ENCODE results near the gene BICRA.

DNA sequence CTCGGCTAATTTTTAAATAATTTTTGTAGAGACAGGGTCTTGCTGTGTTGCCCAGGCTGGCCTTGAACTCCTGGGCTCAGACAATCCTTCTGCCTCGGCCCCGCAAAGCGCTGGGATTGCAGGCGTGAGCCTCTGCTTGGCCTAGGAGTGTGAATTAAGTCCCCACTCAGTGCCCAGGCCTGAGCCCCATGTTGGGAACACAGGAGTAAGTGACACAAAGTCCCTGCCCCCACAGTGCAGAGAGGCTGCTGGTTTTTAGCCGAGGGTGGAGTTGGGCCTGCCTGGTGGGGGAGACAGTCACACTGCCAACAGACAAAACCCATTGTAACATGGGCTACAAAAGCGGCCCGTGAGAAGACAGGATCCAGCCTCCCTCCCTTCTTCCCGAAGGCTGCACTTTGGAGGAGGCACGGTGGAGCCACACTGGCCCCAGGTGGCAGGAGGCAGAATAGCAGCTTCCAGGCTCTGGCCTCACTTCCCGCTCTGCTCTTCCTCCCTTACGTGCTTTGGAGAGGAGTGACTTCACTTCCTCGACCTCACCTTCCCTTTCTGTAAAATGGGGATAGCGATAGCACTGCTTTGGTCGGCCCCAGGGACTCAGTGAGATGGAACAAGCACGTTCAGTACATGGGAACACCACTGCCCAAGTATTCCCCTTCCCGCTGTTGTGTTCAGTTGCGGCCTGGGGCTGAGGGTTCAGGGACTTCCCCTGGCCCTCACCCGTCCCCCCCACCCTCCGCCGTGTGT, 89.1 kb downstream of the BICRA start:
- TF ChIP-seq, protein P1, sequence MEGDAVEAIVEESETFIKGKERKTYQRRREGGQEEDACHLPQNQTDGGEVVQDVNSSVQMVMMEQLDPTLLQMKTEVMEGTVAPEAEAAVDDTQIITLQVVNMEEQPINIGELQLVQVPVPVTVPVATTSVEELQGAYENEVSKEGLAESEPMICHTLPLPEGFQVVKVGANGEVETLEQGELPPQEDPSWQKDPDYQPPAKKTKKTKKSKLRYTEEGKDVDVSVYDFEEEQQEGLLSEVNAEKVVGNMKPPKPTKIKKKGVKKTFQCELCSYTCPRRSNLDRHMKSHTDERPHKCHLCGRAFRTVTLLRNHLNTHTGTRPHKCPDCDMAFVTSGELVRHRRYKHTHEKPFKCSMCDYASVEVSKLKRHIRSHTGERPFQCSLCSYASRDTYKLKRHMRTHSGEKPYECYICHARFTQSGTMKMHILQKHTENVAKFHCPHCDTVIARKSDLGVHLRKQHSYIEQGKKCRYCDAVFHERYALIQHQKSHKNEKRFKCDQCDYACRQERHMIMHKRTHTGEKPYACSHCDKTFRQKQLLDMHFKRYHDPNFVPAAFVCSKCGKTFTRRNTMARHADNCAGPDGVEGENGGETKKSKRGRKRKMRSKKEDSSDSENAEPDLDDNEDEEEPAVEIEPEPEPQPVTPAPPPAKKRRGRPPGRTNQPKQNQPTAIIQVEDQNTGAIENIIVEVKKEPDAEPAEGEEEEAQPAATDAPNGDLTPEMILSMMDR (IDR thresholded peaks at IDR 0.05 in 2 of 3, conservative IDR thresholded peaks at IDR 0.05 in 1 of 3; ENCODE audit: insufficient read depth in 2 of 3, low read depth in 1 of 3, low read length in 3 of 3), result peak; percentile 93 to 99 (median 98)
- TF ChIP-seq RB1 (IDR thresholded peaks at IDR 0.05; ENCODE audit: low read depth) (peak; percentile 85; the same call in 1 of the 2 replicates), SMARCE1 (IDR thresholded peaks at IDR 0.05) (no peak), FOXK2 (conservative IDR thresholded peaks at IDR 0.05 in 1 of 2, IDR thresholded peaks at IDR 0.05 in 1 of 2; ENCODE audit: low read depth in 2 of 2) (no peak), ZNF184 (CRISPR knock-in tag; IDR thresholded peaks at IDR 0.05) (no peak), ZBTB1 (CRISPR knock-in tag; IDR thresholded peaks at IDR 0.05; ENCODE audit: borderline replicate concordance, low read depth) (no peak), SRF (CRISPR knock-in tag; IDR thresholded peaks at IDR 0.05) (peak in 1 of 2 experiments; percentile 45; a peak in 1 of 4 replicates)

All from K562 (cell line).